RWPE2 (cell line): ENCODE results near the gene ATOH8.

Experiments
- ATAC-seq: fragments of 200-7000 bp; cut with Tn5 transposase; 3 replicates; pipeline ENCODE4 v1.9.1; 2021; ENCODE audit warnings: low read depth
- DNase-seq: peaks from one replicate; pipeline ENCODE4 v3.0.0-alpha.2; 2020; ENCODE audit warnings: low spot score
- H3K27ac ChIP-seq: fragments of 450-650 bp; 2 replicates; pipeline ENCODE4 v1.5.1; 2017; ENCODE audit warnings: mild to moderate bottlenecking; ENCODE audit not compliant: poor library complexity, severe bottlenecking
- H3K27me3 ChIP-seq: fragments of 250-450 bp; sonication (Bioruptor Pico); 2 replicates; pipeline ENCODE4 v1.5.1; 2021; ENCODE audit warnings: mild to moderate bottlenecking, moderate library complexity; ENCODE audit not compliant: insufficient read depth, poor library complexity, severe bottlenecking
- H3K36me3 ChIP-seq: fragments of 250-450 bp; sonication (Bioruptor Pico); 2 replicates; pipeline ENCODE4 v1.5.1; 2020; ENCODE audit warnings: low read depth, mild to moderate bottlenecking, moderate library complexity
- H3K4me1 ChIP-seq: fragments of 250-450 bp; sonication (Bioruptor Pico); 2 replicates; pipeline ENCODE4 v1.5.1; 2021; ENCODE audit warnings: mild to moderate bottlenecking, moderate library complexity; ENCODE audit not compliant: insufficient read depth, poor library complexity, severe bottlenecking
- H3K4me3 ChIP-seq: fragments of 250-450 bp; sonication (Bioruptor Pico); 2 replicates; pipeline ENCODE4 v1.5.1; 2021; ENCODE audit warnings: mild to moderate bottlenecking, moderate library complexity; ENCODE audit not compliant: severe bottlenecking
- H3K9me3 ChIP-seq: fragments of 250-450 bp; sonication (Bioruptor Pico); 2 replicates; pipeline ENCODE4 v1.5.1; 2021; ENCODE audit warnings: mild to moderate bottlenecking, moderate library complexity; ENCODE audit not compliant: severe bottlenecking
- CTCF ChIP-seq: fragments of 450-650 bp; IDR thresholded peaks from one replicate; pipeline ENCODE4 v1.5.1; 2017; ENCODE audit warnings: mild to moderate bottlenecking, moderate library complexity; ENCODE audit not compliant: poor library complexity, severe bottlenecking

ATOH8 gene

GRCh38 chr2:85758361-85759256 lies 4.8 kb downstream of the ATOH8 start:
- Histone ChIP-seq H3K27me3 (peaks cover 34% of the 10 kb centered on the region), H3K36me3 (no peaks in the 10 kb centered on the region), H3K27ac (no peak overlapping the region), H3K4me3 (no peak overlapping the region), H3K9me3 (no peaks in the 10 kb centered on the region), H3K4me1 (no peaks in the 10 kb centered on the region)
- ATAC-seq, result no peak
- DNase-seq, result no peak
- no peak for TF ChIP-seq CTCF

GRCh38 chr2:85759257-85759613 lies 5.4 kb downstream of the ATOH8 start:
- TF ChIP-seq CTCF, result no peak
- Histone ChIP-seq H3K4me1 (no peaks in the 10 kb centered on the region), H3K9me3 (no peaks in the 10 kb centered on the region), H3K36me3 (no peaks in the 10 kb centered on the region), H3K27me3 (peaks cover 28% of the 10 kb centered on the region), H3K4me3 (no peak overlapping the region), H3K27ac (no peak overlapping the region)
- DNase-seq (no peak), ATAC-seq (no peak)

- Histone ChIP-seq H3K4me3 (no peak overlapping the region), H3K27me3 (peaks cover 16% of the 10 kb centered on the region), H3K27ac (no peak overlapping the region), H3K36me3 (no peaks in the 10 kb centered on the region), H3K9me3 (no peaks in the 10 kb centered on the region), H3K4me1 (no peaks in the 10 kb centered on the region)
- no peak for DNase-seq
- ATAC-seq, result no peak
- TF ChIP-seq CTCF, result no peak
Measured at GRCh38 chr2:85760371-85760770, 6.6 kb downstream of the ATOH8 start.

- no peak for TF ChIP-seq CTCF
- H3K27me3 ChIP-seq, result peaks cover 11% of the 10 kb centered on the region
- H3K27ac ChIP-seq, result no peak overlapping the region
- DNase-seq (no peak), ATAC-seq (no peak)
- no peaks in the 10 kb centered on the region for H3K9me3 ChIP-seq
- no peak overlapping the region for H3K4me3 ChIP-seq
- no peaks in the 10 kb centered on the region for H3K36me3 ChIP-seq
- H3K4me1 ChIP-seq, result no peaks in the 10 kb centered on the region
Measured at GRCh38 chr2:85760872-85761271, 7.1 kb downstream of the ATOH8 start.

- no peak overlapping the region for H3K27ac ChIP-seq
- peaks cover 5% of the 10 kb centered on the region for H3K27me3 ChIP-seq
- no peaks in the 10 kb centered on the region for H3K4me1 ChIP-seq
- H3K36me3 ChIP-seq, result no peaks in the 10 kb centered on the region
- no peak overlapping the region for H3K4me3 ChIP-seq
- no peak for TF ChIP-seq CTCF
- no peak for ATAC-seq
- no peaks in the 10 kb centered on the region for H3K9me3 ChIP-seq
- DNase-seq, result no peak
Measured at GRCh38 chr2:85761512-85761944, 7.7 kb downstream of the ATOH8 start.
